ENCODE results near the gene CACNB2.

The CACNB2 gene

GRCh38 chr10:18473424-18474117 lies 333.3 kb downstream of the CACNB2 start:
- DNase-seq: no peak

GRCh38 chr10:18474118-18474455 lies 333.9 kb downstream of the CACNB2 start:
- no peak for DNase-seq

- DNase-seq: no peak
Observed at GRCh38 chr10:18476076-18476647, 335.9 kb downstream of the CACNB2 start.

GRCh38 chr10:18478354-18478753 lies 338.1 kb downstream of the CACNB2 start:
- no peak for DNase-seq

- DNase-seq: no peak
Observed at GRCh38 chr10:18479502-18479901, 339.3 kb downstream of the CACNB2 start.

- DNase-seq: no peak
Observed at GRCh38 chr10:18483516-18484186, 343.4 kb downstream of the CACNB2 start.

GRCh38 chr10:18486438-18486837 lies 346.2 kb downstream of the CACNB2 start:
- DNase-seq: no peak

- no peak for DNase-seq
Observed at GRCh38 chr10:18490755-18491154, 350.5 kb downstream of the CACNB2 start.

- no peak for DNase-seq
Observed at GRCh38 chr10:18497806-18498369, 357.7 kb downstream of the CACNB2 start.

- DNase-seq: no peak
Observed at GRCh38 chr10:18498998-18499397, 358.8 kb downstream of the CACNB2 start.

GRCh38 chr10:18500576-18500975 lies 360.4 kb downstream of the CACNB2 start:
- DNase-seq: no peak

- no peak for DNase-seq
Observed at GRCh38 chr10:18501198-18501597, 361.0 kb downstream of the CACNB2 start.

GRCh38 chr10:18501629-18502028 lies 361.4 kb downstream of the CACNB2 start:
- no peak for DNase-seq

GRCh38 chr10:18504161-18504560 lies 363.9 kb downstream of the CACNB2 start:
- DNase-seq: no peak

GRCh38 chr10:18505456-18506118 lies 365.4 kb downstream of the CACNB2 start:
- no peak for DNase-seq

GRCh38 chr10:18508587-18508986 lies 368.4 kb downstream of the CACNB2 start:
- no peak for DNase-seq

GRCh38 chr10:18514537-18514936 lies 374.3 kb downstream of the CACNB2 start:
- DNase-seq: no peak

- no peak for DNase-seq
Observed at GRCh38 chr10:18516851-18517250, 376.6 kb downstream of the CACNB2 start.

- no peak for DNase-seq
Observed at GRCh38 chr10:18523025-18523424, 382.8 kb downstream of the CACNB2 start.

GRCh38 chr10:18523858-18524257 lies 383.6 kb downstream of the CACNB2 start:
- DNase-seq: no peak

- no peak for DNase-seq
Observed at GRCh38 chr10:18527687-18528086, 387.5 kb downstream of the CACNB2 start.

GRCh38 chr10:18528292-18528691 lies 388.1 kb downstream of the CACNB2 start:
- no peak for DNase-seq

- DNase-seq: no peak
Observed at GRCh38 chr10:18532881-18533535, 392.8 kb downstream of the CACNB2 start.

All from DMS153 (cell line).